ENCODE data around the gene ATG7.
A peak's percentile ranks its signal among the peaks of the same experiment; 100 is the strongest.
"Not testable (repeated sequence)": the region's sequence is repeated elsewhere in the genome, so short reads cannot be mapped to it uniquely, and the experiment has no call there.

ATG7 gene

GRCh38 chr3:11511606-11512005 lies 239.4 kb downstream of the ATG7 start:
- DNase-seq: not testable (repeated sequence)

- not testable (repeated sequence) for DNase-seq
Measured at GRCh38 chr3:11513125-11513816, 241.1 kb downstream of the ATG7 start.

GRCh38 chr3:11513817-11514135 lies 241.6 kb downstream of the ATG7 start:
- DNase-seq: no peak

- peak; percentile 78 to 85 (median 83) for DNase-seq
Measured at GRCh38 chr3:11514191-11514821, 242.1 kb downstream of the ATG7 start.

- no peak for DNase-seq
Measured at GRCh38 chr3:11517601-11518000, 245.4 kb downstream of the ATG7 start.

- DNase-seq: no peak
Measured at GRCh38 chr3:11521167-11521566, 249.0 kb downstream of the ATG7 start.

GRCh38 chr3:11522398-11522715 lies 250.2 kb downstream of the ATG7 start:
- no peak for DNase-seq

GRCh38 chr3:11522953-11523571 lies 250.9 kb downstream of the ATG7 start:
- DNase-seq: no peak

- DNase-seq: no peak
Measured at GRCh38 chr3:11523572-11524101, 251.4 kb downstream of the ATG7 start.

GRCh38 chr3:11526121-11526520 lies 253.9 kb downstream of the ATG7 start:
- DNase-seq: not testable (repeated sequence)

- no peak for DNase-seq
Measured at GRCh38 chr3:11529281-11529680, 257.1 kb downstream of the ATG7 start.

- DNase-seq: no peak
Measured at GRCh38 chr3:11530153-11530721, 258.0 kb downstream of the ATG7 start.

GRCh38 chr3:11532931-11533391 lies 260.8 kb downstream of the ATG7 start:
- no peak for DNase-seq

- no peak for DNase-seq
Measured at GRCh38 chr3:11534011-11534792, 262.0 kb downstream of the ATG7 start.

- no peak for DNase-seq
Measured at GRCh38 chr3:11534793-11535101, 262.6 kb downstream of the ATG7 start.

- no peak for DNase-seq
Measured at GRCh38 chr3:11535243-11535960, 263.2 kb downstream of the ATG7 start.

- DNase-seq: no peak
Measured at GRCh38 chr3:11536132-11536935, 264.1 kb downstream of the ATG7 start.

- DNase-seq: peak in 1 of 3 donors; percentile 13
Measured at GRCh38 chr3:11536936-11537612, 264.9 kb downstream of the ATG7 start.

- no peak for DNase-seq
Measured at GRCh38 chr3:11538581-11538980, 266.4 kb downstream of the ATG7 start.

GRCh38 chr3:11539218-11539617 lies 267.0 kb downstream of the ATG7 start:
- no peak for DNase-seq

GRCh38 chr3:11539677-11540076 lies 267.5 kb downstream of the ATG7 start:
- no peak for DNase-seq
